Measurements from ENCODE around the gene FOXD4L3.
"Not testable (repeated sequence)": the region's sequence is repeated elsewhere in the genome, so short reads cannot be mapped to it uniquely, and the experiment has no call there.

The FOXD4L3 gene

GRCh38 chr9:68332122-68332521 lies 29.5 kb downstream of the FOXD4L3 start:
- not testable (repeated sequence) for H3K4me1 ChIP-seq (ENCODE audit: insufficient read depth, low read length, poor library complexity, severe bottlenecking); H4K20me1 ChIP-seq (ENCODE audit: insufficient read depth, low read length, poor library complexity, severe bottlenecking); H3F3A ChIP-seq (ENCODE audit: low read depth); H3K27me3 ChIP-seq (ENCODE audit: insufficient read depth, low read length, poor library complexity, severe bottlenecking); H3K9me3 ChIP-seq (ENCODE audit: insufficient read depth, low read depth, low read length); H2AFZ ChIP-seq (ENCODE audit: low read length); H3K9me2 ChIP-seq (replicated peaks; ENCODE audit: low read depth, low read length); H3K79me2 ChIP-seq (ENCODE audit: insufficient read depth, low read length); H3K9ac ChIP-seq (ENCODE audit: low read depth, low read length, poor library complexity, severe bottlenecking); H3K36me3 ChIP-seq (ENCODE audit: insufficient read depth, low read length); H3K4me2 ChIP-seq (ENCODE audit: low read depth, low read length, poor library complexity, severe bottlenecking); H3K4me3 ChIP-seq (ENCODE audit: low read length, poor library complexity, severe bottlenecking)

GRCh38 chr9:68335935-68336334 lies 33.3 kb downstream of the FOXD4L3 start:
- not testable (repeated sequence) for H3K4me2 ChIP-seq (ENCODE audit: low read depth, low read length, poor library complexity, severe bottlenecking); H3F3A ChIP-seq (ENCODE audit: low read depth); H3K79me2 ChIP-seq (ENCODE audit: insufficient read depth, low read length); H3K27me3 ChIP-seq (ENCODE audit: insufficient read depth, low read length, poor library complexity, severe bottlenecking); H2AFZ ChIP-seq (ENCODE audit: low read length); H3K9me3 ChIP-seq (ENCODE audit: insufficient read depth, low read depth, low read length); H3K9ac ChIP-seq (ENCODE audit: low read depth, low read length, poor library complexity, severe bottlenecking); H3K9me2 ChIP-seq (replicated peaks; ENCODE audit: low read depth, low read length); H3K4me1 ChIP-seq (ENCODE audit: insufficient read depth, low read length, poor library complexity, severe bottlenecking); H3K4me3 ChIP-seq (ENCODE audit: low read length, poor library complexity, severe bottlenecking); H4K20me1 ChIP-seq (ENCODE audit: insufficient read depth, low read length, poor library complexity, severe bottlenecking); H3K36me3 ChIP-seq (ENCODE audit: insufficient read depth, low read length)

DNA sequence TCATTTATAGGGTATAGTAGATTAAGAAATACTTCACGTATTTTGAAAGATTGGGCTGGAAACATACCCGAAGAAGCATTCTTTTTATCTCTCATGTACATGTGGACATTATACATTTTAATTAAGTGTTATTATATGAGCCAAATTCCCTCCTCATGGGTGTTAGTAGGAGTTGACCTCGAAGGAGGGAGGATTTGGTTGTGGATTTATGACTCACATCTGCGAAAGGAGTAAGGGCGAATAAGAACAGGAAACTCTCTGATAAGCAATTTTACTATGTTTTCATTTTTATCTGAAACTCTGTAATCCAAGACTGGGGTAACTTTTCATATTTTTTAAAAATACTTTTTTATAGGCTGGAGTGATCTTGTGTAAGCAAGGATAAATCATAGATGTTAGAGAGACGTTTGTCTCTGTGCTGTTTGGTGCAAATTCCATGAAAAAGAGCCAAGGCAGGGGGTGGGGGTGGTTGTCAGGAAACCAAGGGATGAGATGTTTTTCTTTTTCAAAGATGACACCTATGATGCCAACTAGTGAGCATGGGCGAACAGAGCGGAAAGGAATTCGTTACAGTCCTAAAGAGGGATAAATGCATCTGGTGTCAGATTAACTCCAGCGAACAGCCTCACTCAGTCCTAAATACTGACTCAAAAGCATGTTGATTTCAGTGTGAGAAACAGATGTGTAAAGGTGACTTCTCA lies 34.1 kb downstream of the FOXD4L3 start:
- not testable (repeated sequence) for H3K4me3 ChIP-seq (ENCODE audit: low read length, poor library complexity, severe bottlenecking); H3K4me1 ChIP-seq (ENCODE audit: insufficient read depth, low read length, poor library complexity, severe bottlenecking); H3K27me3 ChIP-seq (ENCODE audit: insufficient read depth, low read length, poor library complexity, severe bottlenecking); H3K9me3 ChIP-seq (ENCODE audit: insufficient read depth, low read depth, low read length); H3K9me2 ChIP-seq (replicated peaks; ENCODE audit: low read depth, low read length); H3K36me3 ChIP-seq (ENCODE audit: insufficient read depth, low read length); H4K20me1 ChIP-seq (ENCODE audit: insufficient read depth, low read length, poor library complexity, severe bottlenecking); H3F3A ChIP-seq (ENCODE audit: low read depth); H2AFZ ChIP-seq (ENCODE audit: low read length); H3K4me2 ChIP-seq (ENCODE audit: low read depth, low read length, poor library complexity, severe bottlenecking); H3K9ac ChIP-seq (ENCODE audit: low read depth, low read length, poor library complexity, severe bottlenecking); H3K79me2 ChIP-seq (ENCODE audit: insufficient read depth, low read length)

GRCh38 chr9:68338000-68338399 lies 35.3 kb downstream of the FOXD4L3 start:
- H3K4me1 ChIP-seq (ENCODE audit: insufficient read depth, low read length, poor library complexity, severe bottlenecking); H3K79me2 ChIP-seq (ENCODE audit: insufficient read depth, low read length); H4K20me1 ChIP-seq (ENCODE audit: insufficient read depth, low read length, poor library complexity, severe bottlenecking); H3K9me3 ChIP-seq (ENCODE audit: insufficient read depth, low read depth, low read length); H3F3A ChIP-seq (ENCODE audit: low read depth); H2AFZ ChIP-seq (ENCODE audit: low read length); H3K4me3 ChIP-seq (ENCODE audit: low read length, poor library complexity, severe bottlenecking); H3K9ac ChIP-seq (ENCODE audit: low read depth, low read length, poor library complexity, severe bottlenecking); H3K36me3 ChIP-seq (ENCODE audit: insufficient read depth, low read length); H3K4me2 ChIP-seq (ENCODE audit: low read depth, low read length, poor library complexity, severe bottlenecking); H3K27me3 ChIP-seq (ENCODE audit: insufficient read depth, low read length, poor library complexity, severe bottlenecking); H3K9me2 ChIP-seq (replicated peaks; ENCODE audit: low read depth, low read length): not testable (repeated sequence)

DNA sequence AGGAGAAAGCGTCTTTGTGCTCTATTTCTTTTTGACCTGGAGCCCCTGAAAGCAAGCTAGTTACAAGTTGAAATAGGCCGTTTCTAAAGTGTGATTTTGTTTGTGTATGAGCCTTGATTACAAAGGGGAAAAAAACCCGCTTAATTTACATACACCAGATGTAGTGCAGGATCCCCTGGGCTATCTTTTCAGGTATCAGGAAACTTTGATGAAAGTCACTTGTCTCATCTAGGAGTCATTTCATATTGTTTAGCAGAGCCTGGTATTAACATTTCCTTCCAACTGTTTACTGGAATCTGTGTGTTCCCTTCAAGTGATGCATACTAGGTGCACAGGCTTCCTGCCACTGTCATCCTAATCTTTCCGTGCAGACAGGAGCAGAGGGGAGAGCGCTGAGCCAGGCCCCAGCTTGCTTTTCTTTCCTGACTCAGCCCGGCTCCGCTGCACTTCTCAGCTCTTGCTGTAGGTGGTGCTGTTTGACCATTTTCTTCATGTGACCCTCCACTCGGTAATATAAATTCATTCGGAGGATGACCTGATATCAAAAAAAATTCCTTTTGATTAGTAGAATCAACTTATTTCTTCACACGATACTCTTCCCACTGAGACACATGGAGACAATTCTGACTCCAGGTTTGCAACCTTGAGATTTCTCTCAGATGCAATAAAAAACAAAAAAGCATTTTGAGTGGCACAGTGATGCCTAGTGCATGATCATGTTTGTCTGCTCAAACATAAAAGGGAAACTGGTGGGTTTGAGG lies 39.8 kb downstream of the FOXD4L3 start:
- not testable (repeated sequence) for H3K9me2 ChIP-seq (replicated peaks; ENCODE audit: low read depth, low read length); H3K4me1 ChIP-seq (ENCODE audit: insufficient read depth, low read length, poor library complexity, severe bottlenecking); H4K20me1 ChIP-seq (ENCODE audit: insufficient read depth, low read length, poor library complexity, severe bottlenecking); H3F3A ChIP-seq (ENCODE audit: low read depth); H3K4me3 ChIP-seq (ENCODE audit: low read length, poor library complexity, severe bottlenecking); H3K27me3 ChIP-seq (ENCODE audit: insufficient read depth, low read length, poor library complexity, severe bottlenecking); H3K9me3 ChIP-seq (ENCODE audit: insufficient read depth, low read depth, low read length); H2AFZ ChIP-seq (ENCODE audit: low read length); H3K79me2 ChIP-seq (ENCODE audit: insufficient read depth, low read length); H3K4me2 ChIP-seq (ENCODE audit: low read depth, low read length, poor library complexity, severe bottlenecking); H3K36me3 ChIP-seq (ENCODE audit: insufficient read depth, low read length); H3K9ac ChIP-seq (ENCODE audit: low read depth, low read length, poor library complexity, severe bottlenecking)

GRCh38 chr9:68343242-68343641 lies 40.6 kb downstream of the FOXD4L3 start:
- not testable (repeated sequence) for H3K9me3 ChIP-seq (ENCODE audit: insufficient read depth, low read depth, low read length); H3K4me1 ChIP-seq (ENCODE audit: insufficient read depth, low read length, poor library complexity, severe bottlenecking); H3K9me2 ChIP-seq (replicated peaks; ENCODE audit: low read depth, low read length); H3K4me2 ChIP-seq (ENCODE audit: low read depth, low read length, poor library complexity, severe bottlenecking); H3K27me3 ChIP-seq (ENCODE audit: insufficient read depth, low read length, poor library complexity, severe bottlenecking); H3K36me3 ChIP-seq (ENCODE audit: insufficient read depth, low read length); H3F3A ChIP-seq (ENCODE audit: low read depth); H3K4me3 ChIP-seq (ENCODE audit: low read length, poor library complexity, severe bottlenecking); H4K20me1 ChIP-seq (ENCODE audit: insufficient read depth, low read length, poor library complexity, severe bottlenecking); H2AFZ ChIP-seq (ENCODE audit: low read length); H3K79me2 ChIP-seq (ENCODE audit: insufficient read depth, low read length); H3K9ac ChIP-seq (ENCODE audit: low read depth, low read length, poor library complexity, severe bottlenecking)

DNA sequence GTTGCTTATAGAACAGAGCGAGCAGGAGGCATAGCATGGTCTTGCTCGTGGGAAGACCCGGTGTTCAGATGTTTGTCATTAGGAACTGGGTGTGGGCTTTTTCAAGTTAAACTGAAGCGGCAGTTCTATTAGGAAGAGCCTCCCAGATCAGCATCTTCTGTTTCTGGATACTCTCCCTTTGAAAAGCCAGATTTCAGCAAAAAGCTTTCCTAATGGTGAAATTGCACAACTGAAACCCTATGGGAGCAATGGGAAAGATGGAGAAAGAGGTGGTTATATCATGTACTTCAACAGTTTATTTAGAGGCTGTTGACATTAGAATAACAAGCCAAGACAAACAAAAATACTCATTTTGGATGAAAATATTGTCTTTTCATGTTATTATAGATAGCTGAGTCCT lies 41.3 kb downstream of the FOXD4L3 start:
- not testable (repeated sequence) for H3K9me3 ChIP-seq (ENCODE audit: insufficient read depth, low read depth, low read length); H3F3A ChIP-seq (ENCODE audit: low read depth); H4K20me1 ChIP-seq (ENCODE audit: insufficient read depth, low read length, poor library complexity, severe bottlenecking); H3K4me2 ChIP-seq (ENCODE audit: low read depth, low read length, poor library complexity, severe bottlenecking); H3K9ac ChIP-seq (ENCODE audit: low read depth, low read length, poor library complexity, severe bottlenecking); H3K36me3 ChIP-seq (ENCODE audit: insufficient read depth, low read length); H3K4me1 ChIP-seq (ENCODE audit: insufficient read depth, low read length, poor library complexity, severe bottlenecking); H3K79me2 ChIP-seq (ENCODE audit: insufficient read depth, low read length); H3K4me3 ChIP-seq (ENCODE audit: low read length, poor library complexity, severe bottlenecking); H3K9me2 ChIP-seq (replicated peaks; ENCODE audit: low read depth, low read length); H3K27me3 ChIP-seq (ENCODE audit: insufficient read depth, low read length, poor library complexity, severe bottlenecking); H2AFZ ChIP-seq (ENCODE audit: low read length)

All from Loucy (cell line).